ENCODE data around the gene ZYG11A. TPM values are rescaled to one million over a fixed set of nuclear protein-coding genes. Genes with fewer than 3 reads are reported as not detected.
A peak's percentile ranks its signal among the peaks of the same experiment; 100 is the strongest.
"Not testable (repeated sequence)": the region's sequence is repeated elsewhere in the genome, so short reads cannot be mapped to it uniquely, and the experiment has no call there.

ZYG11A gene
- total and polyA plus RNA-seq, 8 donors: 0.09 to 0.27 (median 0.14) TPM; not detected in 1

GRCh38 chr1:52814465-52814864 is 28.1 kb upstream of the ZYG11A start:
- H3K4me3 ChIP-seq: no peak overlapping the region
- peak; percentile 92 for ATAC-seq
- TF ChIP-seq CTCF (IDR thresholded peaks at IDR 0.05): no peak
- intact Hi-C loops (cut with DNase I): no loop called here
- H3K9me3 ChIP-seq: no peaks in the 10 kb centered on the region
- H3K4me1 ChIP-seq: no peaks in the 10 kb centered on the region
- no peak overlapping the region for H3K27ac ChIP-seq
- H3K27me3 ChIP-seq: no peaks in the 10 kb centered on the region
- peaks cover 0 to 91% of the 10 kb centered on the region in 2 donors for H3K36me3 ChIP-seq
- DNase-seq: peak in 1 of 4 donors; percentile 16

GRCh38 chr1:52820830-52821229 is 21.7 kb upstream of the ZYG11A start:
- intact Hi-C loops (cut with DNase I); H3K27ac ChIP-seq; H3K27me3 ChIP-seq; H3K9me3 ChIP-seq; H3K4me3 ChIP-seq; ATAC-seq; H3K4me1 ChIP-seq; DNase-seq: not testable (repeated sequence)
- H3K36me3 ChIP-seq: peaks cover 0 to 61% of the 10 kb centered on the region in 2 donors

- ATAC-seq (no peak), DNase-seq (peak in 1 of 4 donors; percentile 4)
- Histone ChIP-seq H3K4me3 (no peak overlapping the region), H3K27ac (no peak overlapping the region), H3K4me1 (no peaks in the 10 kb centered on the region), H3K9me3 (no peaks in the 10 kb centered on the region), H3K27me3 (no peaks in the 10 kb centered on the region), H3K36me3 (peaks cover 0 to 14% of the 10 kb centered on the region in 2 donors)
- intact Hi-C loops (cut with DNase I): no loop called here
- no peak for TF ChIP-seq CTCF (IDR thresholded peaks at IDR 0.05)
These were observed 16.7 kb upstream of the ZYG11A start for GRCh38 chr1:52825868-52826267.

- DNase-seq: no peak
- no peak overlapping the region for H3K4me3 ChIP-seq
- intact Hi-C loops (cut with DNase I): no loop called here
- no peak for TF ChIP-seq CTCF (IDR thresholded peaks at IDR 0.05)
- no peak overlapping the region for H3K27ac ChIP-seq
- no peaks in the 10 kb centered on the region for H3K36me3 ChIP-seq
- no peaks in the 10 kb centered on the region for H3K4me1 ChIP-seq
- H3K9me3 ChIP-seq: no peaks in the 10 kb centered on the region
- peaks cover 0 to 6% of the 10 kb centered on the region in 2 donors for H3K27me3 ChIP-seq
- no peak for ATAC-seq
These were observed 7.8 kb upstream of the ZYG11A start for GRCh38 chr1:52834798-52835197.

GRCh38 chr1:52836035-52836434 is 6.5 kb upstream of the ZYG11A start:
- peaks cover 0 to 16% of the 10 kb centered on the region in 2 donors for H3K27me3 ChIP-seq
- no peak overlapping the region for H3K27ac ChIP-seq
- no peaks in the 10 kb centered on the region for H3K9me3 ChIP-seq
- DNase-seq (no peak), ATAC-seq (no peak)
- intact Hi-C loops (cut with DNase I): no loop called here
- TF ChIP-seq CTCF (IDR thresholded peaks at IDR 0.05): no peak
- H3K4me1 ChIP-seq: no peaks in the 10 kb centered on the region
- no peak overlapping the region for H3K4me3 ChIP-seq
- H3K36me3 ChIP-seq: no peaks in the 10 kb centered on the region

GRCh38 chr1:52839175-52839574 is 3.4 kb upstream of the ZYG11A start:
- H3K27ac ChIP-seq; H3K4me3 ChIP-seq; H3K9me3 ChIP-seq; intact Hi-C loops (cut with DNase I); ATAC-seq; DNase-seq; H3K36me3 ChIP-seq: not testable (repeated sequence)
- H3K27me3 ChIP-seq: peaks cover 15 to 47% of the 10 kb centered on the region in 2 donors
- peaks cover 0 to 15% of the 10 kb centered on the region in 2 donors for H3K4me1 ChIP-seq

- ATAC-seq; H3K9me3 ChIP-seq; H3K36me3 ChIP-seq; intact Hi-C loops (cut with DNase I); H3K4me3 ChIP-seq; DNase-seq; H3K27ac ChIP-seq: not testable (repeated sequence)
- Histone ChIP-seq H3K27me3 (peaks cover 15 to 92% of the 10 kb centered on the region in 2 donors), H3K4me1 (peaks cover 0 to 15% of the 10 kb centered on the region in 2 donors)
These were observed 2.6 kb downstream of the ZYG11A start for GRCh38 chr1:52845119-52845518.

All from left lung (tissue), 10 donors.